Endothelial cell of umbilical vein (primary cell): ENCODE data around the gene NFIA. TPM values are rescaled to one million over a fixed set of nuclear protein-coding genes. Genes with fewer than 3 reads are reported as not detected.

Experiments
- BruUV-seq: library from RNA; stranded (reverse); fragments of 400-500 nt; replicated peaks from 2 replicates; lab custom pipeline; 2021; lab: Mats Ljungman, UMichigan
- CTCF ChIA-PET: fragments of 300-600, 350-600 bp; sonication (Branson Sonifier 250); formaldehyde crosslinking; loops from one replicate; lab custom pipeline; 2021; ENCODE audit warnings: antibody characterized with exemption, inconsistent platforms; lab: Charles Lee
- POLR2A ChIA-PET: fragments of 300-600, 350-600 bp; sonication (Branson Sonifier 250); formaldehyde crosslinking; loops from one replicate; lab custom pipeline; 2021; ENCODE audit warnings: antibody characterized with exemption, inconsistent platforms; lab: Charles Lee
- DNase-seq: peaks from one replicate; pipeline ENCODE4 v3.0.0-alpha.2; 2011; ENCODE audit warnings: low read depth, low spot score
- FAIRE-seq: peaks from 2 replicates; lab custom pipeline; 2011; peaks lifted over from hg19 to GRCh38; lab: Jason Lieb, UNC
- H2AFZ ChIP-seq: 2 replicates; pipeline ENCODE4 v1.6.0; 2012; ENCODE audit warnings: low read depth, low read length, control low read depth, inconsistent platforms
- H3K27ac ChIP-seq: 2 replicates; pipeline ENCODE4 v1.5.1; 2011; ENCODE audit warnings: low read depth, mild to moderate bottlenecking, control low read depth, low read length, moderate library complexity; ENCODE audit not compliant: insufficient read depth
- H3K27me3 ChIP-seq, 2 experiments: 2 replicates each; pipeline versions ENCODE4 v1.6.0 to v1.6.1; 2011; ENCODE audit warnings: low read length in 2 of 2, mixed read lengths in 1 of 2; ENCODE audit not compliant: control insufficient read depth in 2 of 2, insufficient read depth in 2 of 2
- H3K36me3 ChIP-seq, 2 experiments: 2 replicates in 1 of 2; 3 replicates in 1 of 2; pipeline ENCODE4 v1.5.1; 2011; ENCODE audit warnings: low read length in 2 of 2, mild to moderate bottlenecking in 1 of 2, moderate library complexity in 1 of 2; ENCODE audit not compliant: control insufficient read depth in 2 of 2, insufficient read depth in 2 of 2; ENCODE audit errors: extremely low read depth in 1 of 2
- H3K4me1 ChIP-seq: 3 replicates; pipeline ENCODE4 v1.5.1; 2011; ENCODE audit warnings: mild to moderate bottlenecking, low read length; ENCODE audit not compliant: control insufficient read depth, insufficient read depth; ENCODE audit errors: extremely low read depth
- H3K4me2 ChIP-seq: 2 replicates; pipeline ENCODE4 v1.6.1; 2011; ENCODE audit warnings: low read length, control low read depth, mixed read lengths; ENCODE audit not compliant: insufficient read depth
- H3K4me3 ChIP-seq, 3 experiments: fragments of 200-600 bp in 1 of 3; sonication (generic), shearing (Covaris generic) in 1 of 3; replicated peaks in 1 of 3; 2 replicates each; pipeline ENCODE4 v1.5.1; 2011 to 2016; ENCODE audit warnings: control low read depth in 3 of 3, low read length in 3 of 3, mild to moderate bottlenecking in 2 of 3, inconsistent platforms in 1 of 3, low read depth in 1 of 3, moderate library complexity in 1 of 3; ENCODE audit not compliant: insufficient read depth in 1 of 3
- H3K79me2 ChIP-seq: 2 replicates; pipeline ENCODE4 v1.6.0; 2012; ENCODE audit warnings: low read length, inconsistent platforms; ENCODE audit not compliant: control insufficient read depth, insufficient read depth
- H3K9ac ChIP-seq: replicated peaks from 2 replicates; pipeline ENCODE3; 2011; ENCODE audit warnings: low read length, control low read depth; ENCODE audit not compliant: insufficient read depth; ENCODE audit errors: extremely low read depth
- H3K9me1 ChIP-seq: replicated peaks from 3 replicates; pipeline ENCODE4 v1.6.0; 2011; ENCODE audit warnings: mild to moderate bottlenecking, low read length; ENCODE audit not compliant: control insufficient read depth, insufficient read depth; ENCODE audit errors: extremely low read depth
- H3K9me3 ChIP-seq: replicated peaks from 2 replicates; pipeline ENCODE4 v1.5.1; 2012; ENCODE audit warnings: low read length, inconsistent platforms; ENCODE audit not compliant: control insufficient read depth, insufficient read depth
- H4K20me1 ChIP-seq: replicated peaks from 2 replicates; pipeline ENCODE3; 2011; ENCODE audit warnings: mild to moderate bottlenecking, low read length; ENCODE audit not compliant: control insufficient read depth, insufficient read depth; ENCODE audit errors: extremely low read depth
- EZH2 ChIP-seq: IDR thresholded peaks from 2 replicates; pipeline ENCODE4 v1.6.1; 2012; ENCODE audit warnings: borderline replicate concordance, low read depth, mild to moderate bottlenecking, moderate library complexity, low read length, inconsistent platforms; ENCODE audit not compliant: severe bottlenecking
- FOS ChIP-seq: IDR thresholded peaks from 2 replicates; pipeline ENCODE4 v1.6.1; 2011; ENCODE audit warnings: mild to moderate bottlenecking, low read length, moderate library complexity, borderline replicate concordance; ENCODE audit not compliant: insufficient read depth
- GATA2 ChIP-seq: IDR thresholded peaks from 2 replicates; pipeline ENCODE4 v1.7.0; 2011; ENCODE audit warnings: low read depth, mild to moderate bottlenecking, moderate library complexity, mixed read lengths, low read length; ENCODE audit not compliant: insufficient read length, insufficient read depth
- JUN ChIP-seq: IDR thresholded peaks from 2 replicates; pipeline ENCODE4 v1.6.1; 2011; ENCODE audit warnings: borderline replicate concordance, low read depth; ENCODE audit not compliant: insufficient read length, insufficient read depth
- MYC ChIP-seq: IDR thresholded peaks from one replicate; pipeline ENCODE4 v1.6.1; 2011; ENCODE audit warnings: mild to moderate bottlenecking, low read depth, low read length
- POLR2A ChIP-seq: IDR thresholded peaks from 2 replicates; pipeline ENCODE4 v1.6.1; 2012; ENCODE audit warnings: low read depth, mild to moderate bottlenecking, control low read depth, low read length
- POLR2AphosphoS5 ChIP-seq: IDR thresholded peaks from 2 replicates; pipeline ENCODE4 v1.6.1; 2012; ENCODE audit warnings: low read depth, mild to moderate bottlenecking, control low read depth, low read length, moderate library complexity; ENCODE audit not compliant: insufficient read depth
- dilution Hi-C: fragments of 300-500 bp; cut with MboI; formaldehyde crosslinking; loops from one replicate; pipeline ENCODE4 v1.15.0; 2019; ENCODE audit warnings: low sequenced_read_pairs; ENCODE audit not compliant: extremely low pct_ligation_motif_present
- intact Hi-C: fragments of 100-400 bp; cut with micrococcal nuclease; formaldehyde crosslinking; loops from one replicate; pipeline ENCODE4 v1.10.0; 2022
- polyA plus RNA-seq, 4 experiments: library from polyadenylated mRNA; depleted of rRNA in 3 of 4; stranded (reverse) in 3 of 4; unstranded in 1 of 4; fragments of >200 nt; gene quantifications; 2 replicates each; pipeline versions ENCODE4 v1.2.1 to v1.2.3, GENCODE V29; 2011 to 2012; ENCODE audit warnings: missing spikeins in 1 of 4
- total RNA-seq: library from RNA; stranded (reverse); gene quantifications from 2 replicates; pipeline ENCODE4 v1.2.3, GENCODE V29; 2021
- TF ChIP-seq, protein P1 (sequence below): IDR thresholded peaks from 2 replicates; pipeline ENCODE4 v1.6.1; 2011; ENCODE audit not compliant: insufficient read depth, insufficient read length
- TF ChIP-seq, protein P2 (sequence below), 2 donors: IDR thresholded peaks; 1 replicate in 1 of 2; 2 replicates in 1 of 2; pipeline ENCODE4 v1.5.1; 2011; ENCODE audit warnings: low read length in 2 of 2, mild to moderate bottlenecking in 2 of 2, moderate library complexity in 2 of 2, control low read depth in 1 of 2, inconsistent platforms in 1 of 2, low read depth in 1 of 2; ENCODE audit not compliant: insufficient read depth in 1 of 2; ENCODE audit errors: extremely low read depth in 1 of 2

The NFIA gene
- total and polyA plus RNA-seq, 2 donors (not counting 3 experiments of a cell fraction or from before 2014, with no cell fraction given), result 25.5 to 47.0 TPM

DNA sequence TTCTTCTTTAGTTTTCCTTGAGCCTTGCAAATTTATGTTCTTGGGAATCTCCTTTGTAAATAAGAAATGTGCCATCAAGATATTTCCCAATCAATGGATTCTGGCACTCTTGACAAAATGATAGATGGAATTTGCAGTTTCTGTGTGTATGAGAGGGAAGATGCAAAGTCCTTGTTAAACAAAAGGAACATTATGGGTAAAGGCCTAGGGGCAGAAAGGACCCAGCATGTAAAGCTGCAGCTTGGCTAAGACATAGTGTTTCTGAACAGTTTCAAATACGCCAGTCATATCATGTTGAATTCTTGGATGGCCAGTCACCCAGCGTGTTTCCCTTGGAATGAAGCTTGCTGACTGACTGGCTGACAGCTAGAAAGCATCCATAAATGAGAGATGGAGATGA lies 210.8 kb downstream of the NFIA start:
- dilution Hi-C loops (no loop called here), intact Hi-C loops (no loop called here)
- no peak overlapping the region for H2AFZ ChIP-seq
- ChIA-PET POLR2A (no interaction called here), CTCF (interaction anchor here (0.7 to 1.4 kb wide), 2 partner anchors 9 to 11 kb away, joined by 3 read pairs; no protein-coding TSS in a partner anchor)
- H3K9me1 ChIP-seq, result no peaks in the 10 kb centered on the region
- no peaks in the 10 kb centered on the region for H3K79me2 ChIP-seq
- no peak for DNase-seq
- no peak for TF ChIP-seq GATA2
- TF ChIP-seq JUN, result no peak
- TF ChIP-seq, protein P1, sequence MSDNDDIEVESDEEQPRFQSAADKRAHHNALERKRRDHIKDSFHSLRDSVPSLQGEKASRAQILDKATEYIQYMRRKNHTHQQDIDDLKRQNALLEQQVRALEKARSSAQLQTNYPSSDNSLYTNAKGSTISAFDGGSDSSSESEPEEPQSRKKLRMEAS, result no peak
- TF ChIP-seq FOS, result no peak
- no peak for TF ChIP-seq MYC
- TF ChIP-seq EZH2, result no peak
- no peak for TF ChIP-seq POLR2AphosphoS5
- no peak for TF ChIP-seq POLR2A
- TF ChIP-seq, protein P2, sequence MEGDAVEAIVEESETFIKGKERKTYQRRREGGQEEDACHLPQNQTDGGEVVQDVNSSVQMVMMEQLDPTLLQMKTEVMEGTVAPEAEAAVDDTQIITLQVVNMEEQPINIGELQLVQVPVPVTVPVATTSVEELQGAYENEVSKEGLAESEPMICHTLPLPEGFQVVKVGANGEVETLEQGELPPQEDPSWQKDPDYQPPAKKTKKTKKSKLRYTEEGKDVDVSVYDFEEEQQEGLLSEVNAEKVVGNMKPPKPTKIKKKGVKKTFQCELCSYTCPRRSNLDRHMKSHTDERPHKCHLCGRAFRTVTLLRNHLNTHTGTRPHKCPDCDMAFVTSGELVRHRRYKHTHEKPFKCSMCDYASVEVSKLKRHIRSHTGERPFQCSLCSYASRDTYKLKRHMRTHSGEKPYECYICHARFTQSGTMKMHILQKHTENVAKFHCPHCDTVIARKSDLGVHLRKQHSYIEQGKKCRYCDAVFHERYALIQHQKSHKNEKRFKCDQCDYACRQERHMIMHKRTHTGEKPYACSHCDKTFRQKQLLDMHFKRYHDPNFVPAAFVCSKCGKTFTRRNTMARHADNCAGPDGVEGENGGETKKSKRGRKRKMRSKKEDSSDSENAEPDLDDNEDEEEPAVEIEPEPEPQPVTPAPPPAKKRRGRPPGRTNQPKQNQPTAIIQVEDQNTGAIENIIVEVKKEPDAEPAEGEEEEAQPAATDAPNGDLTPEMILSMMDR (IDR thresholded peaks at IDR 0.05; ENCODE audit: extremely low read depth in 1 of 2, insufficient read depth in 1 of 2, low read depth in 1 of 2, low read length in 2 of 2), result no peak
- H3K4me1 ChIP-seq, result peaks cover 15% of the 10 kb centered on the region
- H3K9ac ChIP-seq, result no peak overlapping the region
- H3K27me3 ChIP-seq, result no peaks in the 10 kb centered on the region
- H3K27ac ChIP-seq, result no peak overlapping the region
- no peak overlapping the region for H3K4me3 ChIP-seq
- FAIRE-seq, result no peak
- no TSS peak for BruUV-seq
- no peaks in the 10 kb centered on the region for H3K9me3 ChIP-seq
- no peaks in the 10 kb centered on the region for H3K36me3 ChIP-seq
- no peaks in the 10 kb centered on the region for H4K20me1 ChIP-seq
- no peak overlapping the region for H3K4me2 ChIP-seq
